Measurements from ENCODE around the gene CACNB4.

Gene CACNB4

DNA sequence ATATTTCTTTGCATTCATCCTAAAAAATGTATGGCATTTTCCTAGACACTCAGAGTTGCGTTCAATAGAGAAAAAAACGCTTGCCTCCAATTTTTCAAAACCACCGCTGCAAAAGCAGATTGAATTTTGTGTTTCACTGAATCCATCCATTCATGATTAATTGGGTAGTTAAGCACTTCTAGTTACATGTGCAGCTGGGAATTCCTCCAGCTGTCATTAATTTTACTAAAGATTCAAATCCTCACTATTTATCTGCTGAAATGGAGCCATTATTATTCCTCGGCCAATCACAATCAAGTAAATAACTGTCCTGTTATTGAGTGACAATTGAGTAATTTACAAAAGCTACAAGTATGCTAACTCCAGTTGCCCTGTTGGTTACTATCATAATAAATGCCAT, 194.8 kb downstream of the CACNB4 start:
- Histone ChIP-seq H3K36me3 (ENCODE audit: insufficient read depth, low read length) (no peaks in the 10 kb centered on the region), H3K4me1 (ENCODE audit: control insufficient read depth, insufficient read depth, low read length, unreplicated experiment) (no peaks in the 10 kb centered on the region), H3K4me3 (ENCODE audit: low read depth, low read length) (no peak overlapping the region), H2AFZ (ENCODE audit: low read length, unreplicated experiment) (no peak overlapping the region), H3K27ac (ENCODE audit: low read depth, low read length) (no peak overlapping the region), H3K79me2 (ENCODE audit: control insufficient read depth, insufficient read depth, low read length, unreplicated experiment) (no peaks in the 10 kb centered on the region), H3K27me3 (ENCODE audit: insufficient read depth, low read length) (no peaks in the 10 kb centered on the region)

DNA sequence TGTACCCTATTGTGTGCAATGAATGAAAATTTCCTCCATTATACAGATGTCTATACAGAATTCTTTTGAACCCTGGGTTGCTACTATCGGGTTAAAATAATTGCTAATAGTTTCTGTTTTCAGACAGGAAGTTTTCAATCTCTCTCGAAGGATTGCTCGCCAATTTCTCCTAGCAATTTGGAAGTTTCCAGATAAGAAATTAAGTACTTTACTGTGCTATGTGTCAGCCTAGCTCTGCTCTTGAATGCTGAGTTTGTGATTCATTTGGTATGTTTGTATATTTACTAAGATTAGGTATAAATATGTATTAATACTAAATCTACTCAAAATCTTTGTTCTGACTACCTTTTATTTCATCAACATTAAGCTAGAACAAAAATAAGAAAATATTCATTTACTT, 196.0 kb downstream of the CACNB4 start:
- Histone ChIP-seq H3K4me1 (ENCODE audit: control insufficient read depth, insufficient read depth, low read length, unreplicated experiment) (no peaks in the 10 kb centered on the region), H3K27ac (ENCODE audit: low read depth, low read length) (no peak overlapping the region), H2AFZ (ENCODE audit: low read length, unreplicated experiment) (no peak overlapping the region), H3K79me2 (ENCODE audit: control insufficient read depth, insufficient read depth, low read length, unreplicated experiment) (no peaks in the 10 kb centered on the region), H3K27me3 (ENCODE audit: insufficient read depth, low read length) (no peaks in the 10 kb centered on the region), H3K36me3 (ENCODE audit: insufficient read depth, low read length) (no peaks in the 10 kb centered on the region), H3K4me3 (ENCODE audit: low read depth, low read length) (no peak overlapping the region)

- Histone ChIP-seq H3K4me1 (ENCODE audit: control insufficient read depth, insufficient read depth, low read length, unreplicated experiment) (no peaks in the 10 kb centered on the region), H2AFZ (ENCODE audit: low read length, unreplicated experiment) (no peak overlapping the region), H3K79me2 (ENCODE audit: control insufficient read depth, insufficient read depth, low read length, unreplicated experiment) (no peaks in the 10 kb centered on the region), H3K4me3 (ENCODE audit: low read depth, low read length) (no peak overlapping the region), H3K27ac (ENCODE audit: low read depth, low read length) (no peak overlapping the region), H3K27me3 (ENCODE audit: insufficient read depth, low read length) (no peaks in the 10 kb centered on the region), H3K36me3 (ENCODE audit: insufficient read depth, low read length) (no peaks in the 10 kb centered on the region)
Observed at GRCh38 chr2:151900331-151900730, 198.5 kb downstream of the CACNB4 start.

DNA sequence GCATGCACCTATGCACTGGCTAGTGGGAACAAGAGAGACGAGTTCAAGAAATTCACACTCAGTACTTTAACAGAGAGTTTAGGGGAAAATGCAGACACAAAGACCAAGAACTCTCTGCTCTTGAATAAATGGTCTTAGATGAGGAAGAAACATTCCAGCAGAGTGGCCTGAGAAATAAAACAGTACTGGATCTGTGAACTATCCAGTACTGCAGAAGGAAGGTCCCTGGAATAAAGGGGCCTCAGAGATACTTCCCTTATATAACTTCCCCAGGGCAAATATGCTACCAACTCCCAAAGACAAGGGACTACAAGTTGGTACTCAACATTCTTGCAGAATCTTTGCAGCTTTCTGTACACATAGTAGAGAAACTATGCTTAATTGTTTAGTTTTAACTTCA, 199.7 kb downstream of the CACNB4 start:
- Histone ChIP-seq H3K4me3 (ENCODE audit: low read depth, low read length) (no peak overlapping the region), H3K27ac (ENCODE audit: low read depth, low read length) (no peak overlapping the region), H2AFZ (ENCODE audit: low read length, unreplicated experiment) (no peak overlapping the region), H3K79me2 (ENCODE audit: control insufficient read depth, insufficient read depth, low read length, unreplicated experiment) (no peaks in the 10 kb centered on the region), H3K27me3 (ENCODE audit: insufficient read depth, low read length) (no peaks in the 10 kb centered on the region), H3K4me1 (ENCODE audit: control insufficient read depth, insufficient read depth, low read length, unreplicated experiment) (no peaks in the 10 kb centered on the region), H3K36me3 (ENCODE audit: insufficient read depth, low read length) (no peaks in the 10 kb centered on the region)

GRCh38 chr2:151891566-151892194, 207.2 kb downstream of the CACNB4 start:
- Histone ChIP-seq H2AFZ (ENCODE audit: low read length, unreplicated experiment) (no peak overlapping the region), H3K27ac (ENCODE audit: low read depth, low read length) (no peak overlapping the region), H3K4me3 (ENCODE audit: low read depth, low read length) (no peak overlapping the region), H3K36me3 (ENCODE audit: insufficient read depth, low read length) (no peaks in the 10 kb centered on the region), H3K4me1 (ENCODE audit: control insufficient read depth, insufficient read depth, low read length, unreplicated experiment) (no peaks in the 10 kb centered on the region), H3K27me3 (ENCODE audit: insufficient read depth, low read length) (no peaks in the 10 kb centered on the region), H3K79me2 (ENCODE audit: control insufficient read depth, insufficient read depth, low read length, unreplicated experiment) (no peaks in the 10 kb centered on the region)

DNA sequence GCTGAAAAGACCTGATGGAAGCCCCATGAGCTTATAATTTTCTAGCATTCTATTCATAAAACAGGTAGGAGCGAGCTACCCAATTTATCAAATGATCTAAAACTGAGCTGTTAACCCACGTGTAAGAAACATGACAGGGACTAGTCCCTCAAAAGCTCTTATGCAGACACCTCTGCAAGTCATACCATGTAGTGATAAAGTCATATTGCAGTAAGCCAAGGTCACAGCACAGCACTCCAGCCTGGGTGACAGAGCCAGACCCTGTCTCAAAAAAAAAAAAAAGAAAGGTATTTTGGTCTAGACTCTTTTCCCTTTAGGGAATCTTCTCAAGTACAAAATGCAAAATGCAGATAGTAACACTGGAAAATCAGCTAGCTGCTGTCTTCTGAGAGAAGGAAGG, 211.7 kb downstream of the CACNB4 start:
- H3K4me1 ChIP-seq (ENCODE audit: control insufficient read depth, insufficient read depth, low read length, unreplicated experiment): no peaks in the 10 kb centered on the region
- H3K27ac ChIP-seq (ENCODE audit: low read depth, low read length): no peak overlapping the region
- no peaks in the 10 kb centered on the region for H3K36me3 ChIP-seq (ENCODE audit: insufficient read depth, low read length)
- no peaks in the 10 kb centered on the region for H3K79me2 ChIP-seq (ENCODE audit: control insufficient read depth, insufficient read depth, low read length, unreplicated experiment)
- no peak overlapping the region for H2AFZ ChIP-seq (ENCODE audit: low read length, unreplicated experiment)
- H3K4me3 ChIP-seq (ENCODE audit: low read depth, low read length): no peak overlapping the region
- H3K27me3 ChIP-seq (ENCODE audit: insufficient read depth, low read length): no peaks in the 10 kb centered on the region

DNA sequence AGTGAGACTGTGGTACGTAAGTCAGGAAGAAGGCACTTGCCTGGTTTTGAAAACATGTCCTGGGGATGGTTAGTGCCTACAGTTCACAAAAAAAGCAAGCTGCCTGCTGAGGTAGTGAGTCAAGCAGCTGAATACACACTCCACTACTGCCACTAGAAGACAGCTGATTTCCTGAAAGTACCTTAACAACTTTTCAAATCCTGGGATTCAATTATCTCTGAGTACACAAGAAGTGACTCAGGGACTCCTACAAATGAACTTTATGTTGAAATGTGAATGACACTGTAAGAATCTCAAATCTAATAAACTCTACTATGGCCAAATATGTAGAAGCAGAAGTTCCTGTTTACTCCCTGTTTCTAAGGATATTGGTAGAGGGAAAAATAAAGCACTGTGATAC, 212.6 kb downstream of the CACNB4 start:
- no peaks in the 10 kb centered on the region for H3K4me1 ChIP-seq (ENCODE audit: control insufficient read depth, insufficient read depth, low read length, unreplicated experiment)
- no peaks in the 10 kb centered on the region for H3K36me3 ChIP-seq (ENCODE audit: insufficient read depth, low read length)
- no peak overlapping the region for H3K4me3 ChIP-seq (ENCODE audit: low read depth, low read length)
- no peaks in the 10 kb centered on the region for H3K27me3 ChIP-seq (ENCODE audit: insufficient read depth, low read length)
- no peaks in the 10 kb centered on the region for H3K79me2 ChIP-seq (ENCODE audit: control insufficient read depth, insufficient read depth, low read length, unreplicated experiment)
- H2AFZ ChIP-seq (ENCODE audit: low read length, unreplicated experiment): no peak overlapping the region
- no peak overlapping the region for H3K27ac ChIP-seq (ENCODE audit: low read depth, low read length)

DNA sequence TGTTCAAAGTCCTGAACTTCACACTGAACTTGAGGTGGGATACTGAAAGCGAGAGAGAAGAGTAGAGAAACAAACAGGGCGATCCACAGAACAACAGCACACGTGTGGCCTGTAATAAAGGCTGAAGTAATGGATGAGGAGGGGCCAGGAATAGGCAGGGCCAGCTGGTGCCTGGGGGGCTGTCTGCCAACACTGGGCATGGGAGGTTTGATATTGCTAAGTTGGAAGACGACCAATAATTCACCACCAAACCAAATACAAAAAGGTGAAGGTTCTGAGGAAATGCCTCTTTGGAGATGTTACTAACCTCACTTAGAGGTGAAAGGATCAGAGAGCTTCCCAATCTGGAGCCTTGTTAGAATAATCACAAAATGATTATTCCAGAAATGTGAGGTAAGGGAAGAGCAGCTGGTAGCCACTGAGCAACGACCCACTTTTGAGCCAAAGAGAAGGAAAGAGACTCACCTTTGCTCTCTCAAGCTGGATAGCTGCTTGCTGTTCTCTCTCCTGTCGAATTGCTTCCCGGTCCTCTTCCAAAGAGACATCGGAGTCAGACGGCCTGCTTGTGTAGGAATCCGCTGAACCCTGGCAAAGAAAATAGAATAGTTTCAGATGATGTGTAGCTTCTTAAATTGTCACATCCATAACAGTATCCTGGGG, 215.9 kb downstream of the CACNB4 start:
- no peak overlapping the region for H2AFZ ChIP-seq (ENCODE audit: low read length, unreplicated experiment)
- H3K4me1 ChIP-seq (ENCODE audit: control insufficient read depth, insufficient read depth, low read length, unreplicated experiment): peaks cover 16% of the 10 kb centered on the region
- no peaks in the 10 kb centered on the region for H3K27me3 ChIP-seq (ENCODE audit: insufficient read depth, low read length)
- H3K79me2 ChIP-seq (ENCODE audit: control insufficient read depth, insufficient read depth, low read length, unreplicated experiment): no peaks in the 10 kb centered on the region
- H3K4me3 ChIP-seq (ENCODE audit: low read depth, low read length): no peak overlapping the region
- H3K27ac ChIP-seq (ENCODE audit: low read depth, low read length): no peak overlapping the region
- H3K36me3 ChIP-seq (ENCODE audit: insufficient read depth, low read length): no peaks in the 10 kb centered on the region

GRCh38 chr2:151881342-151881741, 217.5 kb downstream of the CACNB4 start:
- H3K4me3 ChIP-seq (ENCODE audit: low read depth, low read length): no peak overlapping the region
- peaks cover 16% of the 10 kb centered on the region for H3K4me1 ChIP-seq (ENCODE audit: control insufficient read depth, insufficient read depth, low read length, unreplicated experiment)
- no peaks in the 10 kb centered on the region for H3K79me2 ChIP-seq (ENCODE audit: control insufficient read depth, insufficient read depth, low read length, unreplicated experiment)
- H3K36me3 ChIP-seq (ENCODE audit: insufficient read depth, low read length): no peaks in the 10 kb centered on the region
- no peak overlapping the region for H2AFZ ChIP-seq (ENCODE audit: low read length, unreplicated experiment)
- no peaks in the 10 kb centered on the region for H3K27me3 ChIP-seq (ENCODE audit: insufficient read depth, low read length)
- no peak overlapping the region for H3K27ac ChIP-seq (ENCODE audit: low read depth, low read length)

DNA sequence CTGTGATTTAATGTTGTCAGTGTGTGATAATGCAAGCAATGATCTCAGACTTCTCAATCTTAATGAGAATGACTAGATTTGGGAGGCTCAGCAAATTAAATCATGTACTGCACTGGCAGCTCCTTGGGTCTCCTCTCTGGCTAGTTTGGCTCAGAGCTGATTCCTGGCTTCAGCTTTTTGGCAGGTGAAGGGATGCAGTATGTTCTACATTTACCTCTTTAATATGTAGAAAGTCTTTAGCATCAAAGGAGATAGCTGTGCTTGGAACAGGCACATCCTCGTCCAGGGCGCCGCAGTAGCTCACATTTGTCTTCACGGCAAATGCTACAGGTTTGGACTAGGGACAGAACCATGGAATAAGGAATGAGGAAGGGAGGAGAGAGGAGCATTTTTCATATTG, 218.3 kb downstream of the CACNB4 start:
- Histone ChIP-seq H3K4me1 (ENCODE audit: control insufficient read depth, insufficient read depth, low read length, unreplicated experiment) (peaks cover 16% of the 10 kb centered on the region), H3K36me3 (ENCODE audit: insufficient read depth, low read length) (no peaks in the 10 kb centered on the region)

More for the DNA sequence above, 218.3 kb downstream of the CACNB4 start:
- no peaks in the 10 kb centered on the region for H3K27me3 ChIP-seq (ENCODE audit: insufficient read depth, low read length)
- H3K79me2 ChIP-seq (ENCODE audit: control insufficient read depth, insufficient read depth, low read length, unreplicated experiment): no peaks in the 10 kb centered on the region
- no peak overlapping the region for H2AFZ ChIP-seq (ENCODE audit: low read length, unreplicated experiment)
- H3K4me3 ChIP-seq (ENCODE audit: low read depth, low read length): no peak overlapping the region
- no peak overlapping the region for H3K27ac ChIP-seq (ENCODE audit: low read depth, low read length)
